Myocyte (in vitro differentiated cells): ENCODE results near the gene MMP1. TPM values are rescaled to one million over a fixed set of nuclear protein-coding genes. Genes with fewer than 3 reads are reported as not detected.
"Not testable (repeated sequence)": the region's sequence is repeated elsewhere in the genome, so short reads cannot be mapped to it uniquely, and the experiment has no call there.

Experiments
- DNase-seq: peaks from one replicate; pipeline ENCODE4 v3.0.0-alpha.2; 2012; ENCODE audit warnings: low read depth
- total RNA-seq: library from RNA; depleted of rRNA; stranded (reverse); fragments of >200 nt; gene quantifications from 2 replicates; pipeline ENCODE4 v1.2.3, GENCODE V29; 2014

MMP1 gene
- total RNA-seq, 1 donor from 2014 or later = 0.94 TPM

- peak; percentile 22 for DNase-seq
Observed at GRCh38 chr11:102761646-102762238, 36.2 kb downstream of the MMP1 start.

GRCh38 chr11:102760344-102761035 is 37.5 kb downstream of the MMP1 start:
- DNase-seq = peak; percentile 76

DNA sequence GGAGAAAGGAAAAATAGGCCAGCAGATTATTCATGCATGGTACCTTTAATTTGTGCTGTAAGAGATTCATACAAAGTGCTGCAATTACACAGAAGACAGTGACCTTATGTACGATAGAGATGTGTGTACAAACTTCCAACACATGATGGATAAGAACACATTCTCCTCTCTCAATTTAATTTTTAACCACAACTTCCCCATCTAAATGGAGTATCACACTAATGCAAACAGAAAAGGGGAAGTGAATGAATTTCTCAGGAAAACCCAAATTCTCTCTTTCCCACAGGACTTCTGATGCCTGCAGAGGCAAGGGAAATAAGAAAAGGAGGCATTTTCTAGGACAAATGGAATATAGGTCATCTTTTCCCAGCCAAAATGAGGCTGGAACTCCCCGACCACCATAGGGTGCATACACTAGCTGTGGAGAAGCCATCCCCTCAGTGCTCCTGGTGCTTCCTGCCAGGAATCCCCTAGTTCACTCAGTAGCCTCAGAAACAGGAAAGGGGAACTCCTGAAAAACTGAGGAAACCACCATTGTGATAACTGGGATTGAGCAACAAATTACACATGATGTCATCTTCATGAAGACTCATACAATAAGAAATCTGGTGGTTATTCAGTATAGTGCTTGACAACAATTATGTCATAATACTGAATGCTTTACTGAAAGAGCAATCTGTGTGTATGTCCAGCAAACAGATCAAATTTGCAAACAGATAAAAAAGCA is 40.0 kb downstream of the MMP1 start:
- no peak for DNase-seq

DNA sequence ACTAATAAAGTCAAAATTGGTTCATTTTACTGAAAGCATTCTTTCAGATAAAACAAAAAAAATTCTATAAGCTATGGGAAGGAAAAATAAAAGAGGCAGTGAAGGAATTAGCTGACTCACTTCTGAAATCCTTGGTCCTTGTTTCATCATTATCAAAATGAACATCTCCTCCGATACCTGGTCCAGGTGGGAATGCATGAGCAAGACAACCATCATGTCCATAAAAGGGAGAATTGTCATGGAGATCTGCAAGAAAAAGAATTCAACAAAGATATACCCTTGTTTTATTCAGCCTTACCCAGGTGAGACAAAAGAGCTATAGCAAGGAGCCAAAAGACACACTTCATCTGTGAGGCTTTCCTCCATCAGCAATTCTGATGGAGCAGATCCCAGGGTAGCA is 44.7 kb downstream of the MMP1 start:
- no peak for DNase-seq

GRCh38 chr11:102751673-102752072 is 46.3 kb downstream of the MMP1 start:
- DNase-seq = no peak

GRCh38 chr11:102749101-102749722 is 48.7 kb downstream of the MMP1 start:
- DNase-seq = no peak

DNA sequence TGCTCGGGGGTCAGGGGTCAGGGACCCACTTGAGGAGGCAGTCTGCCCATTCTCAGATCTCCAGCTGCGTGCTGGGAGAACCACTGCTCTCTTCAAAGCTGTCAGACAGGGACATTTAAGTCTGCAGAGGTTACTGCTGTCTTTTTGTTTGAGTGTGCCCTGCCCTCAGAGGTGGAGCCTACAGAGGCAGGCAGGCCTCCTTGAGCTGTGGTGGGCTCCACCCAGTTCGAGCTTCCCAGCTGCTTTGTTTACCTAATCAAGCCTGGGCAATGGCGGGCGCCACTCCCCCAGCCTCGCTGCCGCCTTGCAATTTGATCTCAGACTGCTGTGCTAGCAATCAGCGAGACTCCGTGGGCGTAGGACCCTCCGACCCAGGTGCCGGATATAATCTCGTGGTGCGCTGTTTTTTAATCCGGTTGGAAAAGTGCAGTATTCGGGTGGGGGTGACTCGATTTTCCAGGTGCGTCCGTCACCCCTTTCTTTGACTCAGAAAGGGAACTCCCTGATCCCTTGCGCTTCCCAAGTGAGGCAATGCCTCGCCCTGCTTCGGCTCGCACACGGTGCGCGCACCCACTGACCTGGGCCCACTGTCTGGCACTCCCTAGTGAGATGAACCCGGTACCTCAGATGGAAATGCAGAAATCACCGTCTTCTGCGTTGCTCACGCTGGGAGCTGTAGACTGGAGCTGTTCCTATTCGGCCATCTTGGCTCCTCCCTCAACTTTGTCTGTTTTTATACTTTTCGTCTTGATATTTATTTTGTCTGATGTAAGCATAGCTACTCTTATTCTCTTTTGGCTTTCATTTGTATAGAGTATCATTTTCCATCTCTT is 51.0 kb downstream of the MMP1 start:
- DNase-seq = not testable (repeated sequence)

Other genes starting within 250 kb of the MMP1 start
- gene MMP20, start 172.8 kb downstream of the MMP1 start, total RNA-seq = 0.13 TPM in 1 of 2 replicates, not detected in the other
- gene MMP27, start 92.4 kb downstream of the MMP1 start, total RNA-seq = not detected in 2 replicates
- gene MMP8, start 73.2 kb downstream of the MMP1 start, total RNA-seq = not detected in 2 replicates
- gene MMP10, start 17.5 kb downstream of the MMP1 start, total RNA-seq = not detected in 2 replicates
- 0.31 TPM in 1 of 2 replicates, not detected in the other for gene MMP3, start 45.4 kb upstream of the MMP1 start, total RNA-seq
- gene MMP12, start 76.8 kb upstream of the MMP1 start, total RNA-seq = not detected in 2 replicates
- not detected in 2 replicates for gene MMP13, start 157.6 kb upstream of the MMP1 start, total RNA-seq